Fibroblast of lung (primary cell): ENCODE measurements around the gene TBC1D22A. TPM values are rescaled to one million over a fixed set of nuclear protein-coding genes. Genes with fewer than 3 reads are reported as not detected.

ENCODE experiments used
- DNase-seq, 2 donors: peaks; one replicate each; pipeline versions ENCODE4 v3.0.0 to v3.0.0-alpha.2; 2010; ENCODE audit warnings: low read depth in 2 of 2
- H2AFZ ChIP-seq: 2 replicates; pipeline ENCODE4 v1.5.1; 2012; ENCODE audit warnings: low read length, control low read depth, inconsistent platforms
- H3K27ac ChIP-seq: 2 replicates; pipeline ENCODE4 v1.5.1; 2011; ENCODE audit warnings: low read length, control low read depth; ENCODE audit not compliant: insufficient read depth
- H3K27me3 ChIP-seq: 2 replicates; pipeline ENCODE4 v1.5.1; 2011; ENCODE audit warnings: mild to moderate bottlenecking, low read length; ENCODE audit not compliant: control insufficient read depth, insufficient read depth
- H3K36me3 ChIP-seq: 2 replicates; pipeline ENCODE4 v1.5.1; 2011; ENCODE audit warnings: low read length; ENCODE audit not compliant: control insufficient read depth, insufficient read depth
- H3K4me1 ChIP-seq: 2 replicates; pipeline ENCODE4 v1.5.1; 2011; ENCODE audit warnings: low read length; ENCODE audit not compliant: control insufficient read depth, insufficient read depth; ENCODE audit errors: extremely low read depth
- H3K4me2 ChIP-seq: 2 replicates; pipeline ENCODE4 v1.5.1; 2011; ENCODE audit warnings: low read length, control low read depth; ENCODE audit not compliant: insufficient read depth; ENCODE audit errors: extremely low read depth
- H3K4me3 ChIP-seq, 4 experiments: fragments of 200-600 bp in 1 of 4; sonication (generic) in 1 of 4; replicated peaks in 1 of 4; 2 replicates each; pipeline ENCODE4 v1.5.1; 2011 to 2016; ENCODE audit warnings: low read length in 4 of 4, low read depth in 3 of 4, mild to moderate bottlenecking in 3 of 4, control low read depth in 2 of 4, inconsistent platforms in 1 of 4, mixed read lengths in 1 of 4; ENCODE audit not compliant: insufficient read depth in 1 of 4; ENCODE audit errors: control extremely low read depth in 1 of 4
- H3K79me2 ChIP-seq: 2 replicates; pipeline ENCODE4 v1.5.1; 2012; ENCODE audit warnings: mild to moderate bottlenecking, low read length, inconsistent platforms; ENCODE audit not compliant: control insufficient read depth, insufficient read depth
- H3K9ac ChIP-seq: 2 replicates; pipeline ENCODE4 v1.5.1; 2011; ENCODE audit warnings: mild to moderate bottlenecking, low read length, control low read depth; ENCODE audit not compliant: insufficient read depth
- H3K9me3 ChIP-seq: 2 replicates; pipeline ENCODE4 v1.5.1; 2012; ENCODE audit warnings: low read depth, low read length; ENCODE audit not compliant: control insufficient read depth, insufficient read depth
- H4K20me1 ChIP-seq: 2 replicates; pipeline ENCODE4 v1.5.1; 2011; ENCODE audit warnings: low read length; ENCODE audit not compliant: control insufficient read depth, insufficient read depth; ENCODE audit errors: extremely low read depth
- EZH2 ChIP-seq: IDR thresholded peaks from 2 replicates; pipeline ENCODE4 v1.5.1; 2012; ENCODE audit warnings: low read length, control low read depth, mild to moderate bottlenecking; ENCODE audit errors: missing control alignments
- polyA plus RNA-seq, 2 donors: library from polyadenylated mRNA; depleted of rRNA in 1 of 2; stranded (reverse) in 1 of 2; unstranded in 1 of 2; fragments of >200 nt; gene quantifications; 2 replicates each; pipeline ENCODE4 v1.2.1, GENCODE V29; 2011 to 2012; ENCODE audit warnings: missing spikeins in 1 of 2
- total RNA-seq: library from RNA; depleted of rRNA; stranded (reverse); fragments of >200 nt; gene quantifications from 2 replicates; pipeline ENCODE4 v1.2.1, GENCODE V29; 2014
- TF ChIP-seq, protein P1 (sequence below), 2 donors: IDR thresholded peaks in 1 of 2; conservative IDR thresholded peaks in 1 of 2; 1 replicate in 1 of 2; 2 replicates in 1 of 2; pipeline ENCODE4 v1.5.1; 2011 to 2012; ENCODE audit warnings: low read length in 2 of 2, control low read depth in 1 of 2, inconsistent platforms in 1 of 2, low read depth in 1 of 2, mild to moderate bottlenecking in 1 of 2

TBC1D22A gene
- total and polyA plus RNA-seq, 2 donors (not counting 1 experiment from before 2014, with no cell fraction given) = 11.6 to 17.6 TPM

- H3K4me1 ChIP-seq = no peaks in the 10 kb centered on the region
- DNase-seq = no peak
- H3K9ac ChIP-seq = no peak overlapping the region
- no peaks in the 10 kb centered on the region for H3K9me3 ChIP-seq
- no peaks in the 10 kb centered on the region for H3K79me2 ChIP-seq
- H3K27ac ChIP-seq = no peak overlapping the region
- no peaks in the 10 kb centered on the region for H4K20me1 ChIP-seq
- no peaks in the 10 kb centered on the region for H3K27me3 ChIP-seq
- no peak for TF ChIP-seq EZH2
- TF ChIP-seq, protein P1, sequence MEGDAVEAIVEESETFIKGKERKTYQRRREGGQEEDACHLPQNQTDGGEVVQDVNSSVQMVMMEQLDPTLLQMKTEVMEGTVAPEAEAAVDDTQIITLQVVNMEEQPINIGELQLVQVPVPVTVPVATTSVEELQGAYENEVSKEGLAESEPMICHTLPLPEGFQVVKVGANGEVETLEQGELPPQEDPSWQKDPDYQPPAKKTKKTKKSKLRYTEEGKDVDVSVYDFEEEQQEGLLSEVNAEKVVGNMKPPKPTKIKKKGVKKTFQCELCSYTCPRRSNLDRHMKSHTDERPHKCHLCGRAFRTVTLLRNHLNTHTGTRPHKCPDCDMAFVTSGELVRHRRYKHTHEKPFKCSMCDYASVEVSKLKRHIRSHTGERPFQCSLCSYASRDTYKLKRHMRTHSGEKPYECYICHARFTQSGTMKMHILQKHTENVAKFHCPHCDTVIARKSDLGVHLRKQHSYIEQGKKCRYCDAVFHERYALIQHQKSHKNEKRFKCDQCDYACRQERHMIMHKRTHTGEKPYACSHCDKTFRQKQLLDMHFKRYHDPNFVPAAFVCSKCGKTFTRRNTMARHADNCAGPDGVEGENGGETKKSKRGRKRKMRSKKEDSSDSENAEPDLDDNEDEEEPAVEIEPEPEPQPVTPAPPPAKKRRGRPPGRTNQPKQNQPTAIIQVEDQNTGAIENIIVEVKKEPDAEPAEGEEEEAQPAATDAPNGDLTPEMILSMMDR (conservative IDR thresholded peaks at IDR 0.05 in 1 of 2, IDR thresholded peaks at IDR 0.05 in 1 of 2; ENCODE audit: low read depth in 1 of 2, low read length in 2 of 2) = no peak
- no peak overlapping the region for H3K4me3 ChIP-seq
- no peak overlapping the region for H3K4me2 ChIP-seq
- H3K36me3 ChIP-seq = no peaks in the 10 kb centered on the region
- H2AFZ ChIP-seq = no peak overlapping the region
Measured at GRCh38 chr22:47055073-47055355, 292.6 kb downstream of the TBC1D22A start.

DNA sequence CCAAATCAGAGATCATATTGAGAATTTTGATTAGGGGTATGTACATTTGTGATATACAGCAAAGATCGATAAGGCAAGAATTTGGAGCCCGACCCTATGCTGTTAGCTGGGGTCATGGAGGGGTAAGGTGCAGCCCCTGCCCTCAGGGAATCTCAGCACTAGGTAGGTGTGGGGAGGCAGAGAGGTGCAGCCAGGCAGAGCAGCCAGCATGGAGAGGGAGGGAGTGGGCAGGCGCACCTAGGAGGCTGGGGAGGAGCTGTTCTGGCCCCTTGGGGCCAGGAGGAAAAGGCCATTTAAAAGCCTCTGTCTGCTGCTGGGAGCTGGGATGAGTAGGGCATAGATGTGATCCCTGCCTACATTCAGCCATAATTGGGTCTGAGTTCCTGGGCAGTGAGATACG is 293.0 kb downstream of the TBC1D22A start:
- TF ChIP-seq, protein P1 (conservative IDR thresholded peaks at IDR 0.05 in 1 of 2, IDR thresholded peaks at IDR 0.05 in 1 of 2; ENCODE audit: low read depth in 1 of 2, low read length in 2 of 2) = no peak
- no peak for TF ChIP-seq EZH2
- Histone ChIP-seq H3K4me2 (no peak overlapping the region), H3K27ac (no peak overlapping the region), H3K27me3 (no peaks in the 10 kb centered on the region), H2AFZ (no peak overlapping the region), H3K9me3 (no peaks in the 10 kb centered on the region), H3K36me3 (no peaks in the 10 kb centered on the region), H3K4me3 (no peak overlapping the region), H3K79me2 (no peaks in the 10 kb centered on the region), H4K20me1 (no peaks in the 10 kb centered on the region), H3K4me1 (no peaks in the 10 kb centered on the region), H3K9ac (no peak overlapping the region)
- DNase-seq = no peak

DNA sequence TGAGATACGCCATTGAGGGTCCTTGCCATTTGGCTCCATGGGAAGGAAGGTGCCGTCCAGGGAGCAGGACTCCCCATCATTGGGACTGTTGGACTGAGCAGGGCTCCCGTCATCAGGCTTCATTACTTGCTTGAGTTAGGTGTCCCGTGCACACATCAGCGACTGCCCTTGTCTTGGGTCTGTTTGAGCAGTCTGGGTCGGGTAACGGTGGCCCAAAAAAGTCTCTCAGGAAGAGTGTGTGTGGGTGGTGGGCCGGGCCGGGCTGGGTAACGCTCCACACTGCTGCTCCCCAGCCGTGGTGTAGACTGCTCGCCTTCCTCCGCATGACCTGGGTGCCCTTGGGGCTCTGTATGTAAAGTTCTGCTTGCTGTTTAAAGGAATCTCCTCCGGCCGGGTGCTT is 293.5 kb downstream of the TBC1D22A start:
- H4K20me1 ChIP-seq = no peaks in the 10 kb centered on the region
- H3K27me3 ChIP-seq = no peaks in the 10 kb centered on the region
- no peaks in the 10 kb centered on the region for H3K79me2 ChIP-seq
- no peak overlapping the region for H3K4me2 ChIP-seq
- no peak overlapping the region for H2AFZ ChIP-seq
- TF ChIP-seq EZH2 = no peak
- TF ChIP-seq, protein P1 (conservative IDR thresholded peaks at IDR 0.05 in 1 of 2, IDR thresholded peaks at IDR 0.05 in 1 of 2; ENCODE audit: low read depth in 1 of 2, low read length in 2 of 2) = no peak
- no peak overlapping the region for H3K4me3 ChIP-seq
- H3K9me3 ChIP-seq = no peaks in the 10 kb centered on the region
- no peak overlapping the region for H3K27ac ChIP-seq
- H3K4me1 ChIP-seq = no peaks in the 10 kb centered on the region
- H3K9ac ChIP-seq = no peak overlapping the region
- no peak for DNase-seq
- H3K36me3 ChIP-seq = no peaks in the 10 kb centered on the region
